SH-SY5Y (cell line): ENCODE measurements around the gene TEAD1.

Experiments used
- GATA2 ChIP-seq: IDR thresholded peaks from 2 replicates; pipeline ENCODE4 v1.6.1; 2011; ENCODE audit warnings: mild to moderate bottlenecking, low read depth, low read length
- GATA3 ChIP-seq: IDR thresholded peaks from 2 replicates; pipeline ENCODE4 v1.6.1; 2011; ENCODE audit warnings: low read depth, mild to moderate bottlenecking, low read length, moderate library complexity

DNA sequence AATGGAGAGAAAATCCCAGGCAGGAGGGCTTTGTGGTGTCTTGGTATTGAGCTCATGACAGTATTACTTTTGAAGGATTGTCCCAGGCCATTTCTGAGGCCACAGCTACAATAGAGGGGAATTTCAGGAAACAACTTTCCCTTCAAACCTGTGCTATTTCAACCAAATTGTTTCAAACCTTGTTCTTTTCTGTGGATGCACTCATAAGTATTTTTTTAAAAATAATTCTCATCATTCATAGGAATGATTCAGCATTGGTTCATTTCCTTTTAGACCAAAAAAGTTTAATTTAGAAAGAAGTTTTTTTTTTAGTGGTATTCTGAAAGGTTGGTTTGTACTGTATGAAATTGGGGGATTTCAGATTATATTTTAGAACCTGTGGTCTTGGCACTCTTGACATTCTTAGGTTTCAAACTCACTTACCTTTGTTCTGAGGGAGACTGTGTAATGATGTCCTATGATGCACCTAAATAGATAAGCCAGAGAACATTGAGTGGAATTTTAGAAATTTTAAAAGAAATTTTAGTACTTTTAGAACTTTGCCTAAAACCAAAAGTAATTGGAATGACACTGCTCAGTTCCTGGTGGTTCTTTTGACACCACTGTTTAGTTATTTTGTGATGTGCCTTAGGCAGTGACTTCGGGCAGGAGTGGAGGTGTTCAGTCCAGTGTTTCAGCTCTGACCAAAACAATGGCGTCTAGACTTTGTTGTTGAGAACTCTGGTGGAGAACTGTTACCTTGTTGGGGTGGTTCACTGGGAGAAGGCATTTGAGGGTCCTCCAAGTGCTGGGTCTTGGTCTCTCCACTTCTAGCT lies 12.2 kb downstream of the TEAD1 start:
- TF ChIP-seq GATA2 (no peak), GATA3 (no peak)
